AG20443 (cell line): ENCODE results near the gene CSNK1G3.

ENCODE experiments used
- DNase-seq: peaks from one replicate; pipeline ENCODE4 v3.0.0; 2012; ENCODE audit warnings: low spot score, mixed read lengths

Gene CSNK1G3

DNA sequence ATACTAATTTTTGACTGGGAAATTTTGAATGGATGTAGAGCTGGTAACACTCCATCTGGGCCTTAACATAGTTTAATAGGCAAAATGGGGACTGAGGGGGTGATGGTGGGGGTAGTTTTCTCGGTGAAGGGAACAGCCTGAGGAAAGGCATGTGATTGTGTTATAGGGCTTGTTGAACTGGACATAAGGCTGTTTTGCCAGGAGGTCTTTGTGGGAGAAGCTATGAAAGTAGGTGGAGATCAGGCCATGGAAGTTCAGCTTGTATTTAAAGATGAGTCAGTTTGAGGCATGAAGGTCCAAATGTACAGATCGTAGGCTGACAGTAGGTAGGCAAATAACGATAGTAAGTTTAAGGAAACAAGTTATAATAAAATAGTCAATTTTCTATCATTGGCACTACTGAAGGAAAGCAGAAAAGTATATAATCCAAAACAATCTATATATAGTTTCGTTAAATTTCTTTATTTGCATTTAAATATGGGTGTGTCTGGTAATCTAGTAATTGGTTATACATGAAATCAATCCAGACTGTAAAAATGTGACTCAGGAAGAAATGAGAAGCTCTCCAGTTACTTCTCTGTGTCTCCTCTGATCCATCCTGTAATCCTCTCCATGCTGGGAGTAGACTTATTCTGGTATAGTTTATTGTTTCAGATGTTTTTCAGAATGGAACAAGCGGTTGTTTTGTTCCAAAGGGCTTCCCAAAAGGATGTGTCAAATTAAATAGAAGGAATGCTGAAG lies 2.8 kb downstream of the CSNK1G3 start:
- DNase-seq: no peak

GRCh38 chr5:123515904-123516303 lies 3.9 kb downstream of the CSNK1G3 start:
- no peak for DNase-seq

DNA sequence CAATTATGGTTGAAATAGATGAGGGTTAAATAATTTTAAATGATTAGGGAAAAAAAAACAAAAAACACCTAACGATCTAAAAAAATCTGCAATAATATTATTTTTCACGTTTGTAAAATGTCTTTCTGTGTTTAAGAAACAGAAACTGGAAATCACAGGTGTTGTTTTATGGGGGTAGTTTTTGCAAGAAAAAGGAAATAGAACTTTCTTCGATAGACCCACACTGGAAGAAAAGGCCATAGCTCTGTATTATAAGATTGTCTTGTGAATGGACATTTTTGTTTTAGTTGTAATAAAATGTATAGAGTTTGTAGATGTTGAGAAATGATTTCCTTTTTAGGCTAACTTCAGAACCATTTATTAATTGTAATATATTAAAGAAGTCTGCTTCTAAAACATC lies 5.5 kb downstream of the CSNK1G3 start:
- no peak for DNase-seq

DNA sequence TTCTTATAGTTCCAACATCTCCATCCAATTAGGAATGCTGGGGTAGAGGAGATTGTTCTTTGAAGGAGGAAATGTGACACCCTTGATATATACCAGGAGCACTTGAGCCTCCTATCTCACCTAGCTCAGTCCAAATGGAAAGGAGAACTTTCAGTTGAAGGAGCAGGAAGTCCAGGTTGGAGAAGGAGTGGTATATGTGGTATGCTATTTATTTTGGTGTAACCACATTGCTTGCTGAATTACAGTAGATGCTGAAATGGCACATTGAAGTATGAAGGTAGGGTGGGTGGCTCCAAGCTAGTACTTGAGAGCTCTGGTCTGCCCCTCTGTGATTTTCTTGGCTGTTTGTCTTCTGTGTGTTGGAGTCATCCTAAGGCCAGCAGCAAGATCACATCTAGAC lies 6.1 kb downstream of the CSNK1G3 start:
- DNase-seq: no peak

GRCh38 chr5:123520677-123521247 lies 8.8 kb downstream of the CSNK1G3 start:
- no peak for DNase-seq

GRCh38 chr5:123524146-123524545 lies 12.2 kb downstream of the CSNK1G3 start:
- no peak for DNase-seq

DNA sequence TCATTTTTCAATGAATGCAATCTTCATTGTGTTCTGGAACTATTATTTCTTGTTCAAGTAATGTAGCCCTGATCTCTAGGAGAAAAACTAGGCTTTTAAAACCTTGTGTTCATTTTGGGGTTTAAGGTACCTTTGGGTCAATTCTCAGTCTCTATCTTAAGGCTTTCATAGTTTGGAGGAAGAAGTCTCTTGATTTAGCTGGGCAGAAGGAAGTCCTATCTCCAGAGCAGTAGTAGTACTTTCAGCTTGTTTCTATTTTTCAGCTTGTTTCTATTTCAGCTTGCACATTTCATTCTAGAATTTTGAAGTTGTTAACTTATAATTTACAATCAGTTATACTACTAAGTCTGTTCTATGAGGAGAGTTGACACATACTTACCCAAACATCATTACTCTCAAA lies 15.2 kb downstream of the CSNK1G3 start:
- no peak for DNase-seq

DNA sequence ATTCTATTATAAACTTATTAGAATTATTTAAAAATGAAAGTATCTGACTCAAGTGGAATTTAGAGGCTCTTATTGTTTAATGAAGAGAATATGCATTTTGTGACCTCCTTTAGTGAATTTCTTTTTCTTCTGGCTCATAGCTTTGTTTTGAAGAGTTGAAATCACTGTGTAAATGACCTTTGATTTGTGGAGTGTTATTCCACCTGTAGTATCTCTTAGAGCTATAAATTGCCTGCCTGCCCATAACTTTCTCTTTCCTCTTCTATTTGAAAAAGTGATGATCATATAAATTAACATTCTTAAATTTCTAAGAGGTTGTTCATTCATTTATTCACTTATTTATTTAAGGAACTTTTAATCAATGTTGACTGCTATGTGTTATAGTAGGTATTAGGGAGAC lies 16.1 kb downstream of the CSNK1G3 start:
- DNase-seq: no peak

DNA sequence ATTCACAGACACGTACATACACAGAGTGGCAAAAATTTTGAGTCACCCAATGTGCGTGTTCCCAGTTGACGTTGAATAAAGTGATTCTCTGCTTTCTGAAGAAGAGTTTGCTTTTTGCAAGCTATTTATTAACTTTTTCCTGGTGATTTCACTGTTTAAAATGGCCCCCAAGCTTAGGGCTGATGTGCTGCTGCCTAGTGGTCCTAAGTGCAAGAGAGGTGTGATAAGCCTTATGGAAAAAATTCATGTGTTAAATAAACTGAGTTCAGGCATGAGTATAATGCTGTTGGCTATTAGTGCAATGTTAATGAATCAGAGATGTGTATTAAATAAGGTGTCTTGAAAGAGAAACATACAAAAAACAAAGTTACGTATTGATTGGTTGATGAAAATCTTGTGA lies 16.9 kb downstream of the CSNK1G3 start:
- no peak for DNase-seq

GRCh38 chr5:123530728-123531127 lies 18.8 kb downstream of the CSNK1G3 start:
- DNase-seq: no peak

DNA sequence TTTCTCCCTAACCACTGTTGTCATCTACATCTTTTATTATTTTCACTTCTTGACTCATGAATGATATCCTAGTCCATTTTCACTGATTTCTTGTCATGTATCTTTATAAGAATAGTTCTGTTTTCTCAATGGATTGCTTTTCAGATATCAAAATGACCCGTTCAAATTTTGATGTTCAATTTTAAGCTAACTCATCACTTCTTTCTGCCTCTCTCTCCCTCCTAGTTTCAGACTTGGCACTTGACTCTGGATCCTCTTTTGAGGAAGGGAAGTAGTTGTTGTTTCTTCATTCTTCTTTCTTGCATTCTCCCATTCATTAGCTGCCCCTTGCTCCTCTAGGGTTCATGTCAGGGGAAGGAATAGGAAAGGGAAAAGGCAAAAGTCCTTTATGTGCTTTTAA lies 23.7 kb downstream of the CSNK1G3 start:
- no peak for DNase-seq

- no peak for DNase-seq
Observed at GRCh38 chr5:123537256-123537655, 25.3 kb downstream of the CSNK1G3 start.

DNA sequence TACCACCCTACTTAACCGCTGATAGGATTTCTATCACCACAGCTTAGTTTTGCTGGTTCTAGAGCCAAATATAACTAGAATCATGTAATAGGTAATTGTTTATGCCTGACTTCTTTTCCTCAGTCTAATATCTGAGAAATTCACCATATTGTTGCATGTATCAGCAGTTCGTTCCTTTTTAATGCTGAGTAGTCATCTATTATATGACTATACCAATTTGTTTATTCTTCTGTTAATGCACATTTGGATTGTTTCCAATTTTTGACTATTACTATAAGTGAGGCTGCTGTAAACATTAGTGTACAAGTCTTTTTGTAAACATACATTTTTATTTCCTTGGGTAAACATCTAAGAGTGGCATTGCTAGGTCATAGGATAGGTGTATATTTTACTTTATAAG lies 25.9 kb downstream of the CSNK1G3 start:
- no peak for DNase-seq

DNA sequence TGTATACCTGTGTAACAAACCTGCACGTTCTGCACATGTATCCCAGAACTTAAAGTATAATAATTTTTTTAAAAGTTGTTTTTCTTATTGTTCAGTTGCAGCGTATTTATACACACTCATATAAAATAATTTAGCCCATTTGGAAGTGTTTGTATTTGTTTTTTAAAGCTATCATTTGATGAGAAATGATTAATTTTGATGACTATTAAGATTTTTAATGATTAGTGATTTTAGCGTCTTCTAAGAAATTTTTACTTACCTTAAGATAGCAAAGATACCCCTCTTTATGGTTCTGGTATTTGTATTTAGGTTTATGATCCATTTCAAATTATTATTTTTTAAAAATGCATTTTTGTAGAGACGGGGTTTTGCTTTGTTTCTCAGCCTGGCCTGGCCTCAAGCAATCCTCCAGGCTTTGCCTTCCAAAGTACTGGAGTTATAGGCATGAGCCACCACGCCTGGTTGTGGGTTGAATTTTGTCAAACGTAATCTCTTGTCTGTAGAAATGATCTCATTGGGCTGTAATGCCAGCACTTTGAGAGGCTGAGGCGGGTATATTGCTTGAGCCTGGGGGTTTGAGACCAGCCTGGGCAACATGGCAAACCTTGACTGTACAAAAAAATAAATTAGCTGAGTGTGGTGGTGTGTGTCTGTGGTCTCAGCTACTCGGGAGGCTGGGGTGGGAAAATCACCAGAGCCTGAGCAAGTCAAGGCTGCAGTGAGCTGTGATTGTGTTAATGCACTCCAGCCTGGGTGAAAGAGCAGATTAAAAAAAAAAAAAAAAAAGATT lies 26.9 kb downstream of the CSNK1G3 start:
- DNase-seq: peak; percentile 10

- DNase-seq: no peak
Observed at GRCh38 chr5:123540534-123540933, 28.6 kb downstream of the CSNK1G3 start.

DNA sequence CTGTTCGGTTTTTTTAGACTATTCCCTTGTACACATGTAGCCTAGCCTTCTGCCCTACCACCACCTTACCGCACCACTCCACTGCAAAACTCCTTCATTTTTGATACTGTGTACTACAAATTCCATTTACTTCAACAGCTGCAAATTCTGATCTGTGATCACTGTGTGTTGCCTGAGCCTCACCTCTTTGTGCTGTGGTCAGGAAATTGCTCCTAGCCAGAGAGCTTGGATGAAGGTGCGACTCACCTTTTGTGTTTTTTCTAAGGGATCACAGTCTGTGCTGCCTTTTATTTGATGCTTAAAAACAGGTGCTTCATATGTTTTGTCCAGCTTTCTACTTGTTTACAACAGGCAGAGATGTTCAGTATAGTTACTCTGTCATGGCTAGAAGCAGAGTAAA lies 31.5 kb downstream of the CSNK1G3 start:
- no peak for DNase-seq

DNA sequence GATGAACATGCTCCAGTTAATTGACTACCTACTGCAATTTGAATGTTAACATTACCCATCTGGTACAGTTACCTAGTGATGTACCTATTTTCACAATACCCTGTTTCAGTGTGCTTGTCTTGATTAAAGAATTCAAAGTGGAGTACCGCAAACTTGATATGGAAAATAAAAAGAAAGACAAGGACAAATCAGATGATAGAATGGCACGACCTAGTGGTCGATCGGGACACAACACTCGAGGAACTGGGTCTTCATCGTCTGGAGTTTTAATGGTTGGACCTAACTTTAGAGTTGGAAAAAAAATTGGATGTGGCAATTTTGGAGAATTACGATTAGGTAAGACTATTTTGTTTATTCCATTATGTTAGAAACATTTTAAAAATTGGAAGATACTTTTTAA lies 33.5 kb downstream of the CSNK1G3 start:
- peak; percentile 35 for DNase-seq

DNA sequence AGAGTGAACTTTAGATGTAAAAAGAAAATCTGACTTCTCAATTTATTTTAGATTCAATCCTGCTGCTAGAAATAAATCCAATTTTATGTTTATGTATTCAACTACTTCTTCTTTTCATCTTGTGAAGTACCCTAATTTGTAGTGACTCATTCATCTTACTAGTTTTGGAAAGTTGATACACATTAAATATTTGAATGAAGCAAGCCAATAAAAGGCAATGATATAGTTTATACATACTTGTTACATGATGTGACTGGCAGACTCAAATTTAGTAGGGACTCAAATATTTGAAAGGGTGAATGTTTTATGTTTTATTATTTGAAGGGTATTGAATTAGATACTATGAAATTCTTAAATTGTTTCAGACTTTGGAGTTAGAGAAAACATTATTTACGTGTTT lies 34.7 kb downstream of the CSNK1G3 start:
- DNase-seq: no peak

DNA sequence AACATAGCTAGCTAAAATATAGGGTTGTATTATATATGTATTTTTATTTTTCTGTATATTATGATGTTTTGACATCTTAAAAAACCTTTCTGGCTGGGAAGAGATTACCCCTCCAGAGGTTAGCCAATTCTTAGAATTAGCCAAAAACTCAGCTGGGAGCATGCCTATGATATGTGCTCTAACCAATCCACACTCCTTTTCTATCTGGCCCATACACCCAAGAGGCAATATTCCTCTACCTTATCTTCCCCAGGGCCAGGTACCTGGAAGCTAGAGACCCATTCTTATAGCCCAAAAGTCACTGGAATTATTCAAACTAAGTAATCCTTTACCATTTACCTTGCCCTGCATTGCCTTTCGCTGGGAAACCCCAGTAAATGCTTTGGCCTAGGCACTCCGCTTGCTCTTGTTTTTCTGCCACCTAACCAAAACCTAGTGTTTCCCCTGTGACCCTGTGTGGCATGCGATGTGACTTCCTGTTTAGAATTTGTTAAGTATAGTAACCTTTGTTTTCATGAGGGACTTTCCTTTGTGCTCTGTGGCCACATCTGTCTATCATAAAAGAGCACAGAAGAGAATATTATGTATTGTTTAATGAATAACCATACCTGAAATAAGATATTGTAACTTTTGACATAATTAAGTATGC lies 37.4 kb downstream of the CSNK1G3 start:
- DNase-seq: no peak

GRCh38 chr5:123554601-123555000 lies 42.6 kb downstream of the CSNK1G3 start:
- DNase-seq: no peak

DNA sequence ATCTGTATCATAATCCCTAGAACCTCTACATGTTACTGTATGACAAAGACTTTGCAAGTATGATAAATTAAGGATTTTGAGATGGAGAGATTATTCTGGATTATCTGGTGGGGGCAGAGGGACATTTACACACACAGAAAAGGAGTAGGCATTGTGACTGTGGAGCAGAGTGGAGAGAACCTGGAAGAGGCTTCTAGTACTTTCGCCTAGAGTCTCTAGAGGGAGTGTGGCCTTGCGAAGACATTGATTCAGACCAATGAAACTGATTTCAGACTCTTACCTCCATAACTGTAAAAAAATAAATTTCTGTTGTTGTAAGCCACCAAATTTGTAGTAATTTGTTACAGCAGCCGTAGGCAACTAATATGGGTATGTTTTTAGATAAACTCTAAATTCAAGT lies 45.9 kb downstream of the CSNK1G3 start:
- no peak for DNase-seq

- DNase-seq: no peak
Observed at GRCh38 chr5:123558762-123559433, 46.9 kb downstream of the CSNK1G3 start.
